ENCODE data around the gene SLC18A3.

Gene SLC18A3

DNA sequence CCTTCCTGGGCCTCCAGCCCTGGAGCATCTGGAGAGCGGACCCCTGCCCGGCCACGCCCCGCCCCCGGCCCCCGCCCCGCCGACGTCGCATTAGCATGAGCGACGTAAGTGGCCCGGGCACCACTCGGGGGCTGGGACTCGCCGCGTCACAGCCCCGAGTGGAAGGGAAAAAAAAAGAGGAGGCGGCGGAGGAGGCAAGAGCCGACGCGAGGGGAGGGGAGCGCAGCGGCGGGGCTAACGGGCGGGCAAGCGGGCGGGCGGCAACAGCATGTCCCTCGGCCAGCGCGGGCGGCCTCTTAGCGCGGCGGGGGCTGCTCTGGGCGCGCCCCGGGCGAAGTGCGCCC lies at the start of gene SLC18A3:
SLC18A3 (plus strand) TSS at position 197 of the 344 bp plus-strand sequence. CDS start 431 bp downstream, outside the sequence.
- DNase-seq (ENCODE audit: low read depth), result no peak

DNA sequence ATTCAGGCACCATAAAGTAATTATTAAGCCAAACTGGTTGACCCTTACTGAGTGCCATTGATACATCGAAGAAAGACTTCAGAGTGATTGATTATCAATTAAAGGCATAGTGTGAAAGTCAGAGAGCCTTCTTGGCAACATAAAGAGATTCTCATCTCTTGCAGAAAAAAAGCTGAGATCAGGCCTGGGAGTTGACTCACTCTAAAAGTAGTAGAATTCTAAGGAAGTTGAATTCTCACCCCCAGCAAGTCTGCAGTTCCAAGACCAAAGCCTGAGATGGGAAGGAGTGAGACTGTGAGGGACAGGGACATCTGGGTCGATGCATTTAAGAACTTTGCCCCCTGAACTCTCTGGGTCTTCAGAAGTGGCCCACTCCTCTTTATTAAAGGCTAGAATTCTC lies 49.6 kb upstream of the SLC18A3 start:
- DNase-seq (ENCODE audit: low read depth), result no peak

DNA sequence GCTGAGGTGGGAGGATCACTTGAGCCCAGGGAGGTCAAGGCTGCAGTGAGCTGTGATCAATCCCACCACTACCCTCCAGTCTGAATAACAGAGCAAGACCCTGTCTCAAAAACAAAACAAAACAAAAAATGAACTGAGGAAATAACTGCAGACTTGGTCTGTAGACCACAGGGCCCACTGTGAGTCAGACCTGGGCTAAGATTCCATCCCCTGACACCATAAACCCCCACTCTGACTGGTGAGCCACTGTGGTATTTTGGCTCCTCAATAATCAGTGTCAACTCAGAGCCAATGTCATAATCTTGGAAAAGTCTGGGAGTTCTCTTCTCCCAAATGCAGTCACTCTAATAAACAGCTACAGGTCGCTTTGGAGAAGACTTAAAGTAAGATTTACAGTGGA lies 47.2 kb upstream of the SLC18A3 start:
- DNase-seq (ENCODE audit: low read depth), result no peak

DNA sequence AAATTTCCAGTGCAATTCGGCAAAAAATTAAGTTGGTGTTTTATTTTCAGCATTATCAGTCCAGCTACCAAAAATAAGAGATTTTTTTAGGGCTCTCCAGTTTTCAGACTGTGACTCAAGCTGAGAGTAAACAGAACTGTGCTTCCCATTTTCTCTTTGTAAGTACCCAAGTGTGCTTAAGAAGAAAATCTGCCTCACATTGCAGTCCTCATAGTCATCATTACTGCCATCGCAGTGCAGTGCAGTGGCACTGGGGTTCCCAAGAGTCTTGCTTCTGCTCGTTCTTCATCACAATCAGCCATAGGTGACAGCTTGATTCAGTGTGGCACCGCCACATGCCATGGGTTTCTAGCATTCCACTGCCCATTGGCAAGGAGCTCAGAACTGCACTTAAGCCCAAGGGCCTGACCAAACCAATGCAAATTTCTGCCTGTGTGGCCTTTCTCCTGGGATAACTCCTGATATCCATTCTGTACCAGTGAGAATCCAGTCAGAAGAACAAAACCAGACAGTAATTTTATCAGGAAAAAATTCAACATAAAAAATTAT lies 45.6 kb upstream of the SLC18A3 start:
- DNase-seq (ENCODE audit: low read depth), result no peak

DNA sequence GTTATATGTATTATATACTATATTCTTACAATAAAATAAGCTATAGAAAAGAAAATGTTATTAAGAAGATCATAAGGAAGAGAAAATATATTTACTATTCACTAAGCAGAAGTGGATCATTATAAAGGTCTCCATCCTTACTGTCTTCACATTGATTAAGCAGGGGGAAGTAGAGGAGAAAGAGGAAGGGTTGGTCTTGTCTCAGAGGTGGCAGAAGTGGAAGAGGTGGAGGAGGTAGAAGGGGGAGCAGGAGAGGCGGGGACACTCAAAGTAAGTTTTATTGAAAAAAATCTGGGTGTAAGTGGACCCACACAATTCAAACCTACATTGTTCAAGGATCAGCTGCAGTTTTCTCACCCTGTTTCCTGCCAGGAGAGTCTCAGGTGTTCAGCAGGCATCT lies 42.3 kb upstream of the SLC18A3 start:
- DNase-seq (ENCODE audit: low read depth), result no peak

DNA sequence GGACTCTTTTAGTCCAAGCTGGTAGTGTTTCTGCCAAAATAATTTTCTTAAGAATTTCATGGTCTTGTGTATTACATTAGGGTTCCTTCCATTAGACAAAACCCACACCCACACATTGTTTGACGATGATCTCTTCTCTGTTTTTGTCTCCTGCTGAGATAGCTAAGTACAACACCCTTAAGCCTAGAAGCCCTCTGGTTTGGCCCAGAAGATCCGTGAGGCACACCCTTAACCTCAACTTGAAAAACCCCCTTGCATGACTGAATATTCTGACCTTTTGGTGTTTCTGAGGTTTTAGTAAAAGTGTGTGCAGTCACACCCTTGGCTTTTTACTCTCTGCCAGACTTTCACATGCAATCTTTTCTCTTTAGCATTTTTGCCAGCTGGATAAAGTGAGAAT lies 41.9 kb upstream of the SLC18A3 start:
- no peak for DNase-seq (ENCODE audit: low read depth)

DNA sequence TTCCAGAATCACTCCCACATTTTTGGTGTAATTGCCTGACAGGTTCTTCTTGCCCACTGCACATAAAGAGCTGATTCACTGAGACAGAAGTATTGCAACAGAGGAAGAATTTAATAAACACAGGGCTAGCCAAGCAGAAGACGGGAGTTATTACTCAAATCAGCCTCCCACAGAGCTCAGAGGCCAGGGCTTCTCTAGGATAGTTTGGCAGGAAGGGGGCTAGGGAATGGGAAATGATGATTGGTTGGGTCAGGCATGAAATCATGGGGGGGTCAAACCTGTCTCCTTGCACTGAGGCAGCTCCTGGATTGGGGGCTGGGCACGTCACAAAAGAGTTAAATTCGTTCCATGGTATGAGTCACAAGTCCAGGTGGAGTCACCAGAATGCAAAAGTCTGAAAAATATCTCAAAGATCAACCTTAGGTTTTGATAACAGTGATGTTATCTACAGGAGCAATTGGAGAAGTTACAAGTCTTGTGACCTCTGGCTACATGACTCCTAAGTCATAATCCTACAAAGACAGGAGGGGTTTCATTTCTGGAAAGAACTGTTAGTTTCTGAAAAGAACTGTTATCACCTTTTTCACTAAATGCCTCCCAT lies 41.0 kb upstream of the SLC18A3 start:
- no peak for DNase-seq (ENCODE audit: low read depth)

DNA sequence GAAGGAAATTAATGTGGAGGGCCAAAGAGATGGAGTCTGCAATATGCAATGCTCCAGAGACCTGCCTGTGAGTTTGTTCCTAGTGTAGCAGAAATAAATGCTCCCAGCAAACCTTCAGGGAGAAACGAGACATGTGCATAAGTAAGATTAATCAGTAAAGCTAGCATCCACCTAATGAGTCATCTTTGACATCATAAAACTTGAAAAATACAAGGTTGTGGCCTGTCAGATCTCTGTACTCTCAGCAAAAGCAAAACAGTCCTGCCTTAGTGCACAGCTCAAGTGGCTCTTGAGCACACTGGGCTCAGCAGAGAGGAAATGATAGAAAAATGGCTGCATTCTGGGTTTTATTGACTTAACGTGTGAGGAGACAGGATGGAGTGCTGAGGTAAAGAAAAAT lies 38.7 kb upstream of the SLC18A3 start:
- no peak for DNase-seq (ENCODE audit: low read depth)

DNA sequence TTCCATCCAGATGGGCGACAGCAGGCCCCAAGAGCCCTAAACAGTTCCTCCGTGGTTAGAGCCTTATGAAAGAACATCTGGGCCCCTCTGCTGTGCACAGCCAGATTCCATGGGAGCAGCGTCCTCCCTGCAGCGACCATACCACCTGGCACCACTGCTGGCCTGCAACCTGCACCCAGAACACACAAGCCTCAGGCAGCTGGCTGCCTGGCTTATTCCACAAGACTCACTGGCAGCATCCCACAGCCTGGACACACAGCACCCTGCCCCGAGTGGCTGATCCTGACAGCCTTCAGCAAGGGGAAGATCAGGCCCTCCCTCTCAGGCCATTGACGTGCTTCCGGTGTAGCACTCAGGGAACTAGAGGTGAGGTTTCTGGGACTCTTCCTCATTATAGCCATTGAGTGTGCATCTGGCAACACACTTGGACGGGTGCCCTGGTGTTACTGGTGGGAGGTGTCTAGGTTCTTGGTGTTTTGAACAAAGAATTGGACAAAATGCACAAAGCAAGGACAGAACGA lies 37.5 kb upstream of the SLC18A3 start:
- DNase-seq (ENCODE audit: low read depth), result no peak

DNA sequence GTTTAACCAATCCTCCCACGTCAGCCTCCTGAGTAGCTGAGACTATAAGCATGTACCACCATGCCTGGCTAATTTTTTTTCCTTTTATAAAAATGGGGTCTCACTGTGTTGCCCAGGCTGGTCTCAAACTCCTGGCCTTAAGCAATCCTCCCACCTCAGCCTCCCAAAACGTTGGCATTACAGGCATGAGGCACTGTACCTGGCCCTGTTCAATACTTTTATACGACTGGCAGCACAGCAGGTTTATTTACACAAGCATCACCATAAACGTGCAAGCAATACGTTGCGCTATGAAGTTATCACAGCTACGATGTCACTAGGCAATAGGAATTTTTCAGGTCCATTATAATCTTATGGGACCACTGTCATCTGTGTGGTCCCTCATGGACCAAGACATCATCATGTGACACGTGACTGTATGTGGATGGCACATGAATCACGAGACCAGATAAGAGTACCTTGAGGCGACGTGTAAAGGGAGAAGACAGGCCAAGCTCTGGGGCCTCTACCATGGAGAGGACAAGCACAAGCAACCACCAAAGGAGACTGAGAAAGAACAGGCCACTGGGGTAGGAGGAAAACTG lies 34.5 kb upstream of the SLC18A3 start:
- no peak for DNase-seq (ENCODE audit: low read depth)

DNA sequence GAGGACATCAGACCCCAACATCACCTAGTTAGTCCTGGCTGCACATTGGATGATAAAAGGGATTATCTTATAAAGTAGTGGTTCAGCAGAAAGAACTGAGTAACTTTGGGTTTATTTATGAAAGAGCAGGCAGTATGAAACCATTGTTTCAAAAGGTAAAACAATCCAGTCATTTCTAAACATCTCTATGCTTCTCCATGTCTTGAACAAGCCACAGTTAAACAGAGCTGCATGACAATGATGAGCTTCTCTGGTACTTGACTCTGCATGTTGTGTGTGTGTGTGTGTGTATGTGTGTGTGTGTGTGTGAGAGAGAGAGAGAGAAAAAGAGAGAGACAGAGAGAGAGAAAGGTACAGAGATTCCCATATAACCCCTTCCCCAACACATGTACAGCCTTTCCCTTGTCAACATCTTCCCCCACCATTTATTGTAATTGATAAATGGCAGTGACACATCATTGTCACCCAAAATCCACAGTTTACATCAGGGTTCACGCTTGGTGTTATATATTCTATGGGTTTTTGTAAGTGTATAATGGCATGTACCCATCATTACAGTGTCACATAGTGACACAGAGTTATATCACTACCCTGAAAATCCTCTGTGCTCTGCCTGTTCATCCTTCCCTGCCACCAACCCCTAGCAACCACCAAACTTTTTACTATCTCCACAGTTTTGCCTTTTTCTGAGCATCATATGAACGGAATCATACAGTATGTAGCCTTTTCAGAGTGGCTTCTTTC lies 32.8 kb upstream of the SLC18A3 start:
- no peak for DNase-seq (ENCODE audit: low read depth)

DNA sequence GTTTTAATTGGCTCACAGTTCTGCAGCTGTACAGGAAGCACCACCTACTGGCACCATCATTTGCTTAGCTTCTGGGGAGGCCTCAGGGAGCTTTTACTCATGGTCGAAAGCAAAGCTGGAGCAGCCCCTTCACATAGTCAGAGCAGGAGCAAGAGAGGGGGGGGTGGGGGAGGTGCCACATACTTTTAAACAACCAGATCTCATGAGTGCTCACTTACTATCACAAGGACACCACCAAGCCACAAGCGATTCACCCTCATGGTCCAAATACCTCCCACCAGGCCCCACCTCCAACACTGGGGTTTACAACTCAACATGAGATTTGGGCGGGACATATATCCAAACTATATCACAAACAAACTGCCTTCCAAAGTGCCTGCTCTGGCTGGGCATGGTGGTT lies 31.7 kb upstream of the SLC18A3 start:
- no peak for DNase-seq (ENCODE audit: low read depth)

DNA sequence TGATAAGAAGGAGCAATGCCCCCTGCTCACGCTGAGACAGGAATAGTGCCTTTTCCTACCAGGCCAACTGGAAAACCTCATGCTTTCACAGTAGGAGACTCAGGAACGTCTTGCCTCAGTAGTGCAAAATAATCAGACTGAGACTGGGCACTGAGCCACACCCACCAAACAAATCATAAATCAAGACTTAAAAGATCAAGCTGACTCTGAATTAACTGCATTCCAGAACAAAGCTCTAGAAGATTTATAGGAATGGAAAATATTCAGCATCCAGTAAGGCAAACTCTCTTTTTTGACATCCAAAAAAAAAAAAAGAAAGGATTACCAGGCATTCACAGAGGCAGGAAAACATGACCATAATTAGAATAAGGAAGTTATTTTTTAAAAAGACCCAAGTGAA lies 30.5 kb upstream of the SLC18A3 start:
- no peak for DNase-seq (ENCODE audit: low read depth)

DNA sequence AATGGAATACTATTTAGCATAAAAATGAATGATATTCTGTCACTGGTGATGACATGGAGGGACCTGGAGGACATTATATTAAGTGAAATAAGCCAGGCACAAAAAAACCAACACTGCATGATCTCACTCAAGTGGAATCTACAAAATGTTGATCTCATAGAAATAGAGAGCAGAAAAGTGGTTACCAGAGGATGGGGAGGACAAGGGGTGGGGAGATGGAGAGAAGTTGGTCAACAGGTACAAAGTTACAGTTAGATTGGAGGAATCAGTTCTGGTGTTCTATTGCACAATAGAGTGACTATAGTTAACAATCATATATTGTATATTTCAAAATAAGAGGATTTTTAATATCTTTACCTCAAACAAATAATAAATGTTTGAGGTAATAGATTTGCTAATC lies 24.7 kb upstream of the SLC18A3 start:
- DNase-seq (ENCODE audit: low read depth), result no peak

DNA sequence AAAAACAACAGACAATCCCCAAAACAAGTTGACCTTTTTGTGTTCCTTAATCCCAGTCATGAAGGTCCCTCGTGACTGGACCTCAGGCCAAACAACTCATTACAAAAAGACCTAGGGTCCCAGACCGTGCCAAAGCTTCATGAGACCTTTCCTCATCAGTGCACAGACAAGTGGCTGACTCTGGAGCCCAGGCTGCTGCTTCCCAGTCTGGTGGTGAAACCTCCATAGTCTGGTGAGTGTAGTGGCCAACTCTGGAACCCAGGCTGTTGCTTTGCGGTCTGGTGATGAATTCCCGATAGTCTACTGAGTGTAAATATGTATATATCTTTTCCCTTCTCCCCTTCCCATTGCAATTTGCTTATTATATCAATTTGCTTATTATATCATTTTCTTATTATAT lies 22.1 kb upstream of the SLC18A3 start:
- no peak for DNase-seq (ENCODE audit: low read depth)

DNA sequence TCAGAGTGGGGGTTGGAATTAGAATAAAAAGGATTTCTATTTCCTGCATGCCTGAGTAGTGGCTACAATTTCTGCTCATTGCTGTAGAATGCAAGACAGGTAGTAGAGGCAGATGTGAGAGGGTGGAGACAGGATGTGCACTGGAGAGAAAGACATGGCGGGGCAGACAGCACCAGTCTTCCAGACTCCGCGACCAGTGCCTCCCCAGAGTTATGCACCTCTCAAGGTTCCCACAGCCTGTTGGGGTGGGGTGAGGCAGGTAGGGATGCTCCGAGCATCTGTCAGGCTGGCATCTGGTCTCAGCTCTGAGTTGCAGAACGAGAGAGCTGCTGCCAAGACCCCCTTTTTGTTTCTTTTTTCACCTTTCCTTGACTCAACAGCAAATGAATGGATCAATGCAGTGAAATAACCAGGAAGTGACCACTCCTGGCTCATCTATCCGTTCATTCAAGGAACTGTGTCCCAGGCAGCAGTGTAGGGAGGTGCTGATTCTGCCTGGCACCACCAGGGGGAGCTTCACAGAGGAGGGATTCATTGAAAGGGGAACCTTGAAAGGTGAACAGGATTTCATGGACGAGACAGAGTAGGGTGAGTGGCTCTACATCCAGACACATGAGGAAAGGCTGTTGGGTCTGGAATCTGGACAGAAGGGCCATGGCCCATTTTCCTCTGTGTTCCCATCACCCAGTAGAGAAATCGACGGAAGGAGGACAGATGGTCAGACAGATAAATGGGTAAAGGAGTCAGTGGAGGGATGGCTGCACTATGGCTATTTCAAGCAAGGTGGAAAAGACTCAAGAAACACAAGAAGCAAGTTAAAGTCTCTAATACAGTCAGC lies 17.2 kb upstream of the SLC18A3 start:
- DNase-seq (ENCODE audit: low read depth), result peak; percentile 28

DNA sequence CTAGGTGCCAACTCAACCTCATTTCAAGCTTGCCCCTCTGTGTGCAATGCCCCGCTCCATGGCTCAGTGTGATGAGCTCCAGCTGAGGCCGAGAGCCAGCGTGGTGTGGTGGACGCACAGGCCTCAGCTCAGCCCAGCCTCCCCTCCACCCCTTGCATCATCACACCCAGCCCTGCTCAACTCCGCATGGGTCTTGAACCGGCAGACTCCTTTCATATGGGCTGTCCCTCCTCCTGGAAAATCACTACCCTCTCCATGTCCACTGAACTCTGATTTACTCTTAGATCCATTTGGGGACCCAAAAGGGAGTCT lies 16.6 kb upstream of the SLC18A3 start:
- no peak for DNase-seq (ENCODE audit: low read depth)

DNA sequence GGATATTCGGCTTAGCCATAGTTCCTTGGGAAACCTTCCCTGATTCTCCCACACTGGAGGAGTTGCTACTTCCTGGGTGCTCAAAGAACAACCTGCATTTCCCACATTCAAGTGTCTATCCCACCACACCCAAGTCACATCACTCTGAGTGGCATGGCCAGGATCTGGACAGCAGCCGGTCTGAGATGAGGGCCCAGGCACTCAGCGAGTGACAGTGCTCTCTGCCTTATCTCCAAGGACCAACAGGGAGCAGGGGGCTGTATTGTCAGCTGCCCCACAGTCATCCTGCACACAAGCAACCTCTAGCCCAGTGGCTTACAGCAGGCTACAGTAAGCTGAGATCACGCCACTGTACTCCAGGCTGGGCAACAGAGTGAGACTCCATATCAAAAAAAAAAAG lies 16.1 kb upstream of the SLC18A3 start:
- no peak for DNase-seq (ENCODE audit: low read depth)

DNA sequence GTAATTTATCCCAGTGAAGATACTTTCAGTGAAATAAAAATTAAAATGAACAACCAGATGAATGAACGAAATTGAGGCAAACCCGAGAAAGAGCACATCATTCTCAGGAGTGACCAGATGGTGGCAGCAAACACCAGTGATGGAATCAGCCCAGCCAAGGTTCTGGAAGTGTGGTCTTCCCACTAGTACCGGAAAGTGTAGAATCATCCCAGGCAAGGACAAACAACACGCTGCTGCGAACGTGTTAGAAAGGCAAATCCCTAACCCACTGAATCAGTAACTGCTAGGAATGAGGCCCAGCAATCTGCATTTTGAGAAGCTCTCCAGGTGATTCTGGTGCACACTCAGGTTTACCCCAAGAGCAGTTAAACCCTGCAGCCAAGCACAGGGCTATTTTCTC lies 15.5 kb upstream of the SLC18A3 start:
- no peak for DNase-seq (ENCODE audit: low read depth)

DNA sequence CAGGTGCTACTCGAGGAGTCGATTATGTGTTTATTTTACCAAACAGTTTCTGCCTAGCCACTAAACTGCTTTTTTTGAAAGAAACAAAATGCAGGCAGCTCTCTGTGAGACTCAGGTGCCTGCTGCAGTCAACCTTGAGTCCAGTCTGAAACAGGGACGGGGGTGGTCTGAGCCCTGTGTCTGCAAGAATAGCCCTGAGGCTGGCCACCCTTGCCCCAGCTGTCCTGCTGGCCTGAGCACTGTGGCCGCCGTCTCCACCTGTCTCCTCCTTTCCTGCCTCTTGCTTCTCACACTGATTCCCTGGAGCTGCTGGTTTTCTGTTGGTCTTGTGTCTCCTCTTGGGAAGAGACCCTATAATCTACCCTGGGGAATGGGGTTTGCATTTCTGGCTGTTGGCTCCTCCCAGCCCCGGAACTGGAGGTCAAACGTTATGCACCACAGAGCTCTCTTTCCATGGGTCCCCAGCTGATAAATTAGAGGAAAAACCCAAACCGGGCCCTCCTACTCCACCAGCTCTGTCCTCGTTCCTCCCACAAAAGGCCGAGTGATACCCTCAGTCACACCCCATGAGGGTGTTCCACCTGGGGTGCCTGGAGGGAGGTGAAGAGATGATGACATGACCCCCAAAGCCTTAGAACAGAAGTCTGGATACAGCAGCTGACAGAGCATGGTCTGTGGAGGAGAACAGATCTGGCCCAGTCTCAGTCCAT lies 15.0 kb upstream of the SLC18A3 start:
- DNase-seq (ENCODE audit: low read depth), result no peak

DNA sequence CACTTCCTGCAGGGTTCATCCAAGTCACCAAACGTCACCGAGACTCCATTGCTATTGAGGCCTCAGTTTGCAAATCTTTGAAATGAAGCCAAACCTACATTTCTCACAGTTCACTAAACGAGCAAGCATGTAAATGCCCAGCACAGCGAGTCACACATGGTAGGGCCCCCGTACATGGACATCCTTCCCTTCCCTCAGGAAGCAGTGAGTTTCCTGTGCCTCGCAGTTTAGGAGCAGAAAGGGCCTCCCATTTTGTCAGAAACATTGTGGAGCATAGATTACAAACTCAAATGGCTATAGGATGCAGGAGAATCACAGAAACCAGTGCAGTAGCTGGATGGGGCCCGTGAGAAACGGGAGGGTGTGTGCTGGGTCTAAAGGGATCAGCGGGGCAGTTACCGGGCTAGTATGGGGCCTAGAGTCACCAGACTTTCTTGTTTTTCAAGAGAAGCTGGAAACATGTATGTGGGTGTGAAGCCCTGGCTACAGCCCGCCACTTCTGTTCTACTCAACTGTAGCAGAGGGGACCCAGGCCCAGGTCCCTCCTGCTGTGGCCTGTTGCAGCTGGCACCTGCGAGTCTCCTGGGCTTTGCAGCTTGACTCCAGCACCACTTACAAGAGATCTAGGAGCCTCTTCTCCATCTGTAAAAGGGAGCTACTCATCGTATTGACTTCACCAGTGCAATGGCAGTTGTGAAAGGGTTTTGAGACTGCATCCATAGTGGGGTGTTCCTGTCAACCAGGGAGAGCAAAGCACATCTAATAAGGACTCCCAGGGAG lies 14.2 kb upstream of the SLC18A3 start:
- no peak for DNase-seq (ENCODE audit: low read depth)

All from stimulated activated CD8-positive, alpha-beta memory T cell treated with anti-CD3 and anti-CD28 coated beads, Interleukin-7, amount 100 ng/mL, for 24 hours (primary cell).